ENCODE results near the gene ZDHHC23. TPM values are rescaled to one million over a fixed set of nuclear protein-coding genes. Genes with fewer than 3 reads are reported as not detected.

The ZDHHC23 gene
- total and polyA plus RNA-seq, 2 of the 13 experiments (the other 11 are each of a cell fraction or from before 2014, with no cell fraction given): 1.6 to 8.8 TPM

DNA sequence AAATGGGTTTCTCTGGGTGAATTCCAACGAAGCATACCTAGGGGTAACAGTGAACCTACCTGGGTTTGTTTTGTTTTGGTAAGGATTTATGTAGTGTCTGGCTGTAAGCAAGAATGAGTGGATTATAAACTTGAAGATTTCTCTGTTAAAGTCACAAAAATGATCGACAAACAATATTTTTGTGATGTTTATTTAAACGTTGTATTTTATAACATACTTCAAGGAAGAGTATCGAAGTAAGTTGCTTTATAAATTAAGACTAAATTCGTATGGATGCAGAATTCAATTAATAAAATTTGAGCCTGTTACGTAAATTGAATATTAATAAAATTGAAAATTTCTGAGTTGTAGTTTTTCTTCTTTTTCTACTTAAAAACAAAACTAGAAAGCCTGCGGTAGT is 982 bp upstream of the ZDHHC23 start:
- Histone ChIP-seq H3K79me2 (ENCODE audit: insufficient read depth, low read length) (no peaks in the 10 kb centered on the region), H3K27ac (ENCODE audit: extremely low read length, insufficient read depth, low read length) (no peak overlapping the region), H3K9ac (ENCODE audit: insufficient read depth, low read depth, low read length) (no peak overlapping the region), H3K4me2 (ENCODE audit: low read depth, low read length) (peak overlapping the region; percentile 97; the same call in 1 of the 2 replicates), H3K36me3 (replicated peaks in 1 of 2; ENCODE audit: control insufficient read depth in 1 of 2, insufficient read depth in 2 of 2, low read length in 2 of 2) (no peaks in the 10 kb centered on the region), H3K9me3 (ENCODE audit: low read length) (no peaks in the 10 kb centered on the region), H3K4me3 (replicated peaks in 1 of 3; ENCODE audit: insufficient read depth in 1 of 3, low read depth in 2 of 3, low read length in 3 of 3) (peak overlapping the region in 1 of 3 experiments; percentile 64; a peak in 2 of 6 replicates), H3K4me1 (ENCODE audit: insufficient read depth, low read length) (peaks cover 4% of the 10 kb centered on the region; the same call in 1 of the 2 replicates), H2AFZ (ENCODE audit: low read length) (no peak overlapping the region), H4K20me1 (ENCODE audit: insufficient read depth, low read length) (no peaks in the 10 kb centered on the region), H3K27me3 (ENCODE audit: control insufficient read depth in 1 of 2, insufficient read depth in 2 of 2, low read length in 2 of 2) (peaks cover 0 to 23% of the 10 kb centered on the region in 2 experiments; a peak in 2 of 5 replicates)
- TF ChIP-seq ZNF557 (CRISPR knock-in tag; IDR thresholded peaks at IDR 0.05) (no peak), CBX2 (IDR thresholded peaks at IDR 0.05; ENCODE audit: low read depth, low read length) (peak; percentile 97; the same call in 1 of the 2 replicates), CBX2 (CRISPR knock-in tag; IDR thresholded peaks at IDR 0.05; ENCODE audit: low read depth) (no peak)
- DNase-seq (ENCODE audit: low spot score) (no peak), ATAC-seq (no peak), FAIRE-seq (no peak)
- intact Hi-C loops (cut with micrococcal nuclease; ENCODE audit: unreplicated experiment): no loop called here
- CTCF ChIA-PET (ENCODE audit: low intra/inter-chr PET ratio, low total read pairs): no interaction called here
- WGBS (ENCODE audit: low lambda C conversion rate): 38% methylated on average over 7 of the region's 7 CpGs
- in situ Hi-C loops (cut with HindIII; ENCODE audit: extremely low pct_ligation_motif_present, low pct_unique_long_range_greater_than_20kb): no loop called here
- no TSS peak for BruUV-seq (replicated peaks)
- POLR2A ChIA-PET: no interaction called here

DNA sequence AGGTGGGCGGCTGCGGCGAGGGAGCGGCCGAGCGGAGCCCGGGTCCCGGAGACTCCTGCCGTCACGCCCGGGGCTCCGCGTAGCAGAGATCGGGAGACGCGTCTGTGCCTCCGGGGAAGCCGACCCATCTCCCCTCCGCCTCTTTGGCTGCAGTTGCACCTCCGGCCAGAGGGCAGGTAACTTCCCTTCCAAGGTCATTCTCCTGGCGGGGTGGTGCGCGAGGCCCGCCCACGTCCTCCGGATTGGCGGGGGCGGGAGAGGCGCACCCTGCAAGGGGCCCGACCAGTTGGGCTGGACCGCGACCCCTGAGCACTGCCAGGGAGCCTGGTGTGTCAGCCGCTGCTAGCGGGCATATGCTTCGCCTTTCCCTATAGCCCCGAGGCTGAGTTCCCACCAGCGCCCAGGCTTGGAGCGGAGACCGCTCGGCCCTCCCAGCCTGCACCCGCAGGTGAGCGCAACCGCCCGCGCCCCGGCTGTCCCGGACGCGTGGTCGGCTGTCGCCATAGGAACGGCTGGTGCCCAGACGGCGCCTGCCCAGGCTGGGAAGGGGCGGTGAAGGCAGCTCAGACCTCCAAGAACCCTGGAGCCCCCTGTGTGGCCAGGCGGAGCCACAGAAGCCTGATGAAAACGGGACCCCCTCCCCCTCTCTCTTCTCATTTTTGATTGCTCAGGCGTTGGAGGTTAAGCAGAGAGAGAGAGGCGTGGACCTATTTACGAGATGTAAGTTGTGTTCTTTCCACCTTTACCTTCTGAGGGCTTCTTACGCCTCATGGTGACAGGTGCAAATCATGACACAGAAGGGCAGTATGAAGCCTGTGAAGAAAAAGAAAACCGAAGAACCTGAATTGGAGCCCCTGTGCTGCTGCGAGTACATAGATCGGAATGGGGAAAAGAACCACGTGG is 453 bp downstream of the ZDHHC23 start:
- H3K9ac ChIP-seq (ENCODE audit: insufficient read depth, low read depth, low read length): peak overlapping the region; percentile 22; the same call in 1 of the 2 replicates
- peak overlapping the region; percentile 64 to 87 (median 72); a peak in 5 of 6 replicates for H3K4me3 ChIP-seq (replicated peaks in 1 of 3; ENCODE audit: insufficient read depth in 1 of 3, low read depth in 2 of 3, low read length in 3 of 3)
- peak overlapping the region; percentile 97 for H3K4me2 ChIP-seq (ENCODE audit: low read depth, low read length)
- H3K27me3 ChIP-seq (ENCODE audit: control insufficient read depth in 1 of 2, insufficient read depth in 2 of 2, low read length in 2 of 2): peaks cover 0 to 23% of the 10 kb centered on the region in 2 experiments; a peak in 2 of 5 replicates
- in situ Hi-C loops (cut with HindIII; ENCODE audit: extremely low pct_ligation_motif_present, low pct_unique_long_range_greater_than_20kb) (no loop called here), intact Hi-C loops (cut with micrococcal nuclease; ENCODE audit: unreplicated experiment) (loop anchor here (1.0 kb wide), 2 partner anchors 18 to 108 kb away; partner anchors contain the start of genes CCDC191 and QTRT2)
- no peaks in the 10 kb centered on the region for H3K9me3 ChIP-seq (ENCODE audit: low read length)
- POLR2A ChIA-PET: no interaction called here
- H3K27ac ChIP-seq (ENCODE audit: extremely low read length, insufficient read depth, low read length): no peak overlapping the region
- no peak for FAIRE-seq
- H3K79me2 ChIP-seq (ENCODE audit: insufficient read depth, low read length): no peaks in the 10 kb centered on the region
- no peak overlapping the region for H2AFZ ChIP-seq (ENCODE audit: low read length)
- ATAC-seq: peak; percentile 85
- no TSS peak for BruUV-seq (replicated peaks)
- H4K20me1 ChIP-seq (ENCODE audit: insufficient read depth, low read length): no peaks in the 10 kb centered on the region
- CTCF ChIA-PET (ENCODE audit: low intra/inter-chr PET ratio, low total read pairs): no interaction called here
- H3K4me1 ChIP-seq (ENCODE audit: insufficient read depth, low read length): peaks cover 4% of the 10 kb centered on the region; the same call in 1 of the 2 replicates
- peak; percentile 25 for DNase-seq (ENCODE audit: low spot score)
- H3K36me3 ChIP-seq (replicated peaks in 1 of 2; ENCODE audit: control insufficient read depth in 1 of 2, insufficient read depth in 2 of 2, low read length in 2 of 2): no peaks in the 10 kb centered on the region
- WGBS (ENCODE audit: low lambda C conversion rate): 43% methylated on average over 14 of the region's 65 CpGs
- TF ChIP-seq WIZ (CRISPR knock-in tag; IDR thresholded peaks at IDR 0.05) (no peak), ZNF629 (CRISPR knock-in tag; conservative IDR thresholded peaks at IDR 0.05) (no peak), THAP11 (CRISPR knock-in tag; IDR thresholded peaks at IDR 0.05) (0 out of 2 replicates have a peak, but pooled peaks have one; percentile 8), RFX1 (IDR thresholded peaks at IDR 0.05) (peak; percentile 44; the same call in 1 of the 2 replicates), ZNF777 (CRISPR knock-in tag; IDR thresholded peaks at IDR 0.05) (peak; percentile 49)
- TF ChIP-seq, protein P1, sequence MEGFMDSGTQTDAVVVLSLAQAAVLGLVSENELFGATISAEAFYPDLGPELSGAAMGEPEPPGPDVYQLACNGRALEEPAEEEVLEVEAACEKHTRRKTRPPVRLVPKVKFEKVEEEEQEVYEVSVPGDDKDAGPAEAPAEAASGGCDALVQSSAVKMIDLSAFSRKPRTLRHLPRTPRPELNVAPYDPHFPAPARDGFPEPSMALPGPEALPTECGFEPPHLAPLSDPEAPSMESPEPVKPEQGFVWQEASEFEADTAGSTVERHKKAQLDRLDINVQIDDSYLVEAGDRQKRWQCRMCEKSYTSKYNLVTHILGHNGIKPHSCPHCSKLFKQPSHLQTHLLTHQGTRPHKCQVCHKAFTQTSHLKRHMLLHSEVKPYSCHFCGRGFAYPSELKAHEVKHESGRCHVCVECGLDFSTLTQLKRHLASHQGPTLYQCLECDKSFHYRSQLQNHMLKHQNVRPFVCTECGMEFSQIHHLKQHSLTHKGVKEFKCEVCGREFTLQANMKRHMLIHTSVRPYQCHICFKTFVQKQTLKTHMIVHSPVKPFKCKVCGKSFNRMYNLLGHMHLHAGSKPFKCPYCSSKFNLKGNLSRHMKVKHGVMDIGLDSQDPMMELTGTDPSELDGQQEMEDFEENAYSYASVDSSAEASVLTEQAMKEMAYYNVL (CRISPR knock-in tag; IDR thresholded peaks at IDR 0.05; ENCODE audit: borderline replicate concordance): 0 out of 2 replicates have a peak, but pooled peaks have one; percentile 15
- TF ChIP-seq, protein P2, sequence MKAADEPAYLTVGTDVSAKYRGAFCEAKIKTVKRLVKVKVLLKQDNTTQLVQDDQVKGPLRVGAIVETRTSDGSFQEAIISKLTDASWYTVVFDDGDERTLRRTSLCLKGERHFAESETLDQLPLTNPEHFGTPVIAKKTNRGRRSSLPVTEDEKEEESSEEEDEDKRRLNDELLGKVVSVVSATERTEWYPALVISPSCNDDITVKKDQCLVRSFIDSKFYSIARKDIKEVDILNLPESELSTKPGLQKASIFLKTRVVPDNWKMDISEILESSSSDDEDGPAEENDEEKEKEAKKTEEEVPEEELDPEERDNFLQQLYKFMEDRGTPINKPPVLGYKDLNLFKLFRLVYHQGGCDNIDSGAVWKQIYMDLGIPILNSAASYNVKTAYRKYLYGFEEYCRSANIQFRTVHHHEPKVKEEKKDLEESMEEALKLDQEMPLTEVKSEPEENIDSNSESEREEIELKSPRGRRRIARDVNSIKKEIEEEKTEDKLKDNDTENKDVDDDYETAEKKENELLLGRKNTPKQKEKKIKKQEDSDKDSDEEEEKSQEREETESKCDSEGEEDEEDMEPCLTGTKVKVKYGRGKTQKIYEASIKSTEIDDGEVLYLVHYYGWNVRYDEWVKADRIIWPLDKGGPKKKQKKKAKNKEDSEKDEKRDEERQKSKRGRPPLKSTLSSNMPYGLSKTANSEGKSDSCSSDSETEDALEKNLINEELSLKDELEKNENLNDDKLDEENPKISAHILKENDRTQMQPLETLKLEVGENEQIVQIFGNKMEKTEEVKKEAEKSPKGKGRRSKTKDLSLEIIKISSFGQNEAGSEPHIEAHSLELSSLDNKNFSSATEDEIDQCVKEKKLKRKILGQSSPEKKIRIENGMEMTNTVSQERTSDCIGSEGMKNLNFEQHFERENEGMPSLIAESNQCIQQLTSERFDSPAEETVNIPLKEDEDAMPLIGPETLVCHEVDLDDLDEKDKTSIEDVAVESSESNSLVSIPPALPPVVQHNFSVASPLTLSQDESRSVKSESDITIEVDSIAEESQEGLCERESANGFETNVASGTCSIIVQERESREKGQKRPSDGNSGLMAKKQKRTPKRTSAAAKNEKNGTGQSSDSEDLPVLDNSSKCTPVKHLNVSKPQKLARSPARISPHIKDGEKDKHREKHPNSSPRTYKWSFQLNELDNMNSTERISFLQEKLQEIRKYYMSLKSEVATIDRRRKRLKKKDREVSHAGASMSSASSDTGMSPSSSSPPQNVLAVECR (CRISPR knock-in tag; IDR thresholded peaks at IDR 0.05; ENCODE audit: borderline replicate concordance): peak; percentile 50; the same call in 1 of the 2 replicates
